H54 (cell line): ENCODE results near the gene WWOX.
"Not testable (repeated sequence)": the region's sequence is repeated elsewhere in the genome, so short reads cannot be mapped to it uniquely, and the experiment has no call there.

ENCODE experiments used
- DNase-seq: peaks from one replicate; pipeline ENCODE4 v3.0.0; 2011; ENCODE audit warnings: low spot score, mixed read lengths; ENCODE audit not compliant: insufficient read length
- FAIRE-seq: peaks from 3 replicates; lab custom pipeline; 2011; peaks lifted over from hg19 to GRCh38; lab: Jason Lieb, UNC
- POLR2A ChIP-seq: IDR thresholded peaks from 2 replicates; pipeline ENCODE4 v1.6.1; 2011; ENCODE audit warnings: low read depth, mild to moderate bottlenecking, low read length

The WWOX gene

GRCh38 chr16:79204486-79204885 lies 1105.0 kb downstream of the WWOX start:
- FAIRE-seq (no peak), DNase-seq (no peak)

GRCh38 chr16:79206889-79207288 lies 1107.4 kb downstream of the WWOX start:
- no peak for FAIRE-seq
- TF ChIP-seq POLR2A, result no peak
- DNase-seq, result no peak

More at GRCh38 chr16:79204486-79204885, 1105.0 kb downstream of the WWOX start:
- TF ChIP-seq POLR2A, result no peak

- DNase-seq (no peak), FAIRE-seq (no peak)
- TF ChIP-seq POLR2A, result no peak
Measured at GRCh38 chr16:79209308-79209707, 1109.9 kb downstream of the WWOX start.

- no peak for TF ChIP-seq POLR2A
- DNase-seq (no peak), FAIRE-seq (no peak)
Measured at GRCh38 chr16:79210607-79211006, 1111.2 kb downstream of the WWOX start.

- no peak for TF ChIP-seq POLR2A
- FAIRE-seq (no peak), DNase-seq (no peak)
Measured at GRCh38 chr16:79211586-79211985, 1112.1 kb downstream of the WWOX start.

GRCh38 chr16:79212114-79212791 lies 1112.8 kb downstream of the WWOX start:
- DNase-seq, result no peak
- no peak for TF ChIP-seq POLR2A
- no peak for FAIRE-seq

- FAIRE-seq, result no peak
Measured at GRCh38 chr16:79213214-79213613, 1113.8 kb downstream of the WWOX start.

GRCh38 chr16:79215289-79215688 lies 1115.8 kb downstream of the WWOX start:
- no peak for FAIRE-seq
- DNase-seq, result no peak
- no peak for TF ChIP-seq POLR2A

More at GRCh38 chr16:79213214-79213613, 1113.8 kb downstream of the WWOX start:
- no peak for TF ChIP-seq POLR2A
- DNase-seq, result no peak

- no peak for TF ChIP-seq POLR2A
- DNase-seq (no peak), FAIRE-seq (no peak)
Measured at GRCh38 chr16:79217375-79218011, 1118.0 kb downstream of the WWOX start.

- DNase-seq, result no peak
- FAIRE-seq, result no peak
- TF ChIP-seq POLR2A, result no peak
Measured at GRCh38 chr16:79218351-79218750, 1118.9 kb downstream of the WWOX start.

- not testable (repeated sequence) for DNase-seq, FAIRE-seq
Measured at GRCh38 chr16:79225994-79226393, 1126.5 kb downstream of the WWOX start.

GRCh38 chr16:79229361-79229760 lies 1129.9 kb downstream of the WWOX start:
- DNase-seq (no peak), FAIRE-seq (no peak)
- no peak for TF ChIP-seq POLR2A

GRCh38 chr16:79245700-79246099 lies 1146.2 kb downstream of the WWOX start:
- not testable (repeated sequence) for FAIRE-seq, DNase-seq

GRCh38 chr16:79247386-79247785 lies 1147.9 kb downstream of the WWOX start:
- FAIRE-seq (no peak), DNase-seq (no peak)
- TF ChIP-seq POLR2A, result no peak

GRCh38 chr16:79248351-79248750 lies 1148.9 kb downstream of the WWOX start:
- FAIRE-seq (no peak), DNase-seq (no peak)
- TF ChIP-seq POLR2A, result no peak
